ENCODE results near the gene WDFY4. TPM values are rescaled to one million over a fixed set of nuclear protein-coding genes. Genes with fewer than 3 reads are reported as not detected.

WDFY4 gene
- total RNA-seq, 1 experiment from 2014 or later: 0.23 TPM

DNA sequence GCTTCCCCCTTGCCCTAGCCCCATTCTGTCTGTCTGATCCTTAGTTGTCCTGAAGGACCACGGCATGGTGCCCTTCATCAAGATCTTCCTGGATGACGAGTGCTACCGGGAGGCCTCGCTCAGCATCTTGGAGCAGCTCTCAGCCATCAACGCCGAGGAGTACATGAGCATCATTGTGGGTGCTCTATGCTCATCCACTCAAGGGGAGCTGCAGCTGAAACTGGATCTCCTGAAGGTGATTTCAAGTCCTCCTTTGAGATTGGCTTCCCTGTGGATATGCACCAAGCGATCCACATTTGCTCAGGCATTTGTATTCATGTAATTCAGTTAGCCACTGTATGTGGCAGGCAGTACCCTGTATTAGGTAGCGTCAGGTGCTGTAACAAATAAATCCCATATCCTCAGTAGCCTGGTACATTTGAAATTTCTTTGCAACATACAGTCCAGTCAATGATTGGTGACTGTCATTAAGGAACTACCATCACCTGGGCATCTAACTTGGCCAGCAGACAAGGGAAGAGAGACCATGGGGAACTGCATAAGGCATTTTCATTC lies 51.2 kb downstream of the WDFY4 start:
- H3K4me1 ChIP-seq (ENCODE audit: control insufficient read depth, insufficient read depth, low read length): no peaks in the 10 kb centered on the region
- DNase-seq (ENCODE audit: low read depth, low spot score) (no peak), ATAC-seq (no peak)
- no peak overlapping the region for H3K27ac ChIP-seq (ENCODE audit: low read length)
- H3K27me3 ChIP-seq (ENCODE audit: control insufficient read depth, insufficient read depth, low read length): peaks cover 4% of the 10 kb centered on the region; the same call in 1 of the 2 replicates
- TF ChIP-seq, protein P1, sequence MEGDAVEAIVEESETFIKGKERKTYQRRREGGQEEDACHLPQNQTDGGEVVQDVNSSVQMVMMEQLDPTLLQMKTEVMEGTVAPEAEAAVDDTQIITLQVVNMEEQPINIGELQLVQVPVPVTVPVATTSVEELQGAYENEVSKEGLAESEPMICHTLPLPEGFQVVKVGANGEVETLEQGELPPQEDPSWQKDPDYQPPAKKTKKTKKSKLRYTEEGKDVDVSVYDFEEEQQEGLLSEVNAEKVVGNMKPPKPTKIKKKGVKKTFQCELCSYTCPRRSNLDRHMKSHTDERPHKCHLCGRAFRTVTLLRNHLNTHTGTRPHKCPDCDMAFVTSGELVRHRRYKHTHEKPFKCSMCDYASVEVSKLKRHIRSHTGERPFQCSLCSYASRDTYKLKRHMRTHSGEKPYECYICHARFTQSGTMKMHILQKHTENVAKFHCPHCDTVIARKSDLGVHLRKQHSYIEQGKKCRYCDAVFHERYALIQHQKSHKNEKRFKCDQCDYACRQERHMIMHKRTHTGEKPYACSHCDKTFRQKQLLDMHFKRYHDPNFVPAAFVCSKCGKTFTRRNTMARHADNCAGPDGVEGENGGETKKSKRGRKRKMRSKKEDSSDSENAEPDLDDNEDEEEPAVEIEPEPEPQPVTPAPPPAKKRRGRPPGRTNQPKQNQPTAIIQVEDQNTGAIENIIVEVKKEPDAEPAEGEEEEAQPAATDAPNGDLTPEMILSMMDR (IDR thresholded peaks at IDR 0.05): no peak
- TF ChIP-seq POLR2AphosphoS5 (IDR thresholded peaks at IDR 0.05; ENCODE audit: low read depth, low read length) (no peak), TCF7L2 (IDR thresholded peaks at IDR 0.05; ENCODE audit: low read depth, low read length) (no peak), SIN3A (IDR thresholded peaks at IDR 0.05; ENCODE audit: borderline replicate concordance, insufficient read depth, low read depth, low read length) (no peak)
- TF ChIP-seq, protein P2, sequence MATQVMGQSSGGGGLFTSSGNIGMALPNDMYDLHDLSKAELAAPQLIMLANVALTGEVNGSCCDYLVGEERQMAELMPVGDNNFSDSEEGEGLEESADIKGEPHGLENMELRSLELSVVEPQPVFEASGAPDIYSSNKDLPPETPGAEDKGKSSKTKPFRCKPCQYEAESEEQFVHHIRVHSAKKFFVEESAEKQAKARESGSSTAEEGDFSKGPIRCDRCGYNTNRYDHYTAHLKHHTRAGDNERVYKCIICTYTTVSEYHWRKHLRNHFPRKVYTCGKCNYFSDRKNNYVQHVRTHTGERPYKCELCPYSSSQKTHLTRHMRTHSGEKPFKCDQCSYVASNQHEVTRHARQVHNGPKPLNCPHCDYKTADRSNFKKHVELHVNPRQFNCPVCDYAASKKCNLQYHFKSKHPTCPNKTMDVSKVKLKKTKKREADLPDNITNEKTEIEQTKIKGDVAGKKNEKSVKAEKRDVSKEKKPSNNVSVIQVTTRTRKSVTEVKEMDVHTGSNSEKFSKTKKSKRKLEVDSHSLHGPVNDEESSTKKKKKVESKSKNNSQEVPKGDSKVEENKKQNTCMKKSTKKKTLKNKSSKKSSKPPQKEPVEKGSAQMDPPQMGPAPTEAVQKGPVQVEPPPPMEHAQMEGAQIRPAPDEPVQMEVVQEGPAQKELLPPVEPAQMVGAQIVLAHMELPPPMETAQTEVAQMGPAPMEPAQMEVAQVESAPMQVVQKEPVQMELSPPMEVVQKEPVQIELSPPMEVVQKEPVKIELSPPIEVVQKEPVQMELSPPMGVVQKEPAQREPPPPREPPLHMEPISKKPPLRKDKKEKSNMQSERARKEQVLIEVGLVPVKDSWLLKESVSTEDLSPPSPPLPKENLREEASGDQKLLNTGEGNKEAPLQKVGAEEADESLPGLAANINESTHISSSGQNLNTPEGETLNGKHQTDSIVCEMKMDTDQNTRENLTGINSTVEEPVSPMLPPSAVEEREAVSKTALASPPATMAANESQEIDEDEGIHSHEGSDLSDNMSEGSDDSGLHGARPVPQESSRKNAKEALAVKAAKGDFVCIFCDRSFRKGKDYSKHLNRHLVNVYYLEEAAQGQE (IDR thresholded peaks at IDR 0.05; ENCODE audit: insufficient read depth in 1 of 2, low read depth in 2 of 2, low read length in 1 of 2): no peak
- no peak overlapping the region for H3K4me3 ChIP-seq (ENCODE audit: low read depth in 2 of 2, low read length in 2 of 2)
- H3K36me3 ChIP-seq (ENCODE audit: control insufficient read depth, insufficient read depth, low read length): no peaks in the 10 kb centered on the region
- in situ Hi-C loops (cut with HindIII; ENCODE audit: low pct_unique_long_range_greater_than_20kb, low sequenced_read_pairs): no loop called here
- H3K9me3 ChIP-seq (ENCODE audit: control insufficient read depth, insufficient read depth, low read depth, low read length): no peaks in the 10 kb centered on the region
- intact Hi-C loops (cut with micrococcal nuclease; ENCODE audit: unreplicated experiment): no loop called here
- POLR2A ChIA-PET: no interaction called here
- no TSS peak for BruUV-seq (replicated peaks)
- CTCF ChIA-PET: no interaction called here

DNA sequence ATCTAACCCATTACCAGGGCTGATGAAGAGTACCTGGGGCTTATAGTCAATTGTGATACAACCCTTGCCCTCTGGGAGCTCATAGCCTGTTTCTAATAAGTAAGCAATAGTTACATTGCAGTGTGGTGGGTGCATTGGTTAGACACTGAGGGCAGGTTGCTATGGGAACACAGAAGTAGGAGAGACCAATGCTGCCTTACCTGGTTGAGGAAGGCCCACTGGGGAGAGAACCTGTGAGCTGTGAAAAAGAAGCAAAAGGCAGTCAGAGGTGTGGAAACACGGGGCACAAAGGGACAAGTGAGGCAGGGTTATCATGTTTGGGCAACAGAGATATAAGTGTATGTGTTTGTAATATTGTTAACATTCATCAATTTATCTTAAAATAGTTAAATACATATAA lies 51.9 kb downstream of the WDFY4 start:
- DNase-seq (ENCODE audit: low read depth, low spot score): no peak
- Histone ChIP-seq H3K27ac (ENCODE audit: low read length) (no peak overlapping the region), H3K4me3 (ENCODE audit: low read depth in 2 of 2, low read length in 2 of 2) (no peak overlapping the region), H3K36me3 (ENCODE audit: control insufficient read depth, insufficient read depth, low read length) (no peaks in the 10 kb centered on the region), H3K4me1 (ENCODE audit: control insufficient read depth, insufficient read depth, low read length) (no peaks in the 10 kb centered on the region), H3K9me3 (ENCODE audit: control insufficient read depth, insufficient read depth, low read depth, low read length) (no peaks in the 10 kb centered on the region), H3K27me3 (ENCODE audit: control insufficient read depth, insufficient read depth, low read length) (peaks cover 4% of the 10 kb centered on the region; the same call in 1 of the 2 replicates)
- BruUV-seq (replicated peaks): no TSS peak
- no peak for ATAC-seq
- ChIA-PET CTCF (no interaction called here), POLR2A (no interaction called here)
- in situ Hi-C loops (cut with HindIII; ENCODE audit: low pct_unique_long_range_greater_than_20kb, low sequenced_read_pairs) (no loop called here), intact Hi-C loops (cut with micrococcal nuclease; ENCODE audit: unreplicated experiment) (no loop called here)
- TF ChIP-seq, protein P1 (IDR thresholded peaks at IDR 0.05): no peak
- TF ChIP-seq POLR2AphosphoS5 (IDR thresholded peaks at IDR 0.05; ENCODE audit: low read depth, low read length) (no peak), SIN3A (IDR thresholded peaks at IDR 0.05; ENCODE audit: borderline replicate concordance, insufficient read depth, low read depth, low read length) (no peak), TCF7L2 (IDR thresholded peaks at IDR 0.05; ENCODE audit: low read depth, low read length) (no peak)
- TF ChIP-seq, protein P2 (IDR thresholded peaks at IDR 0.05; ENCODE audit: insufficient read depth in 1 of 2, low read depth in 2 of 2, low read length in 1 of 2): no peak
